SH-SY5Y (cell line): ENCODE measurements around the gene DHRS7.

Experiments used
- GATA2 ChIP-seq: IDR thresholded peaks from 2 replicates; pipeline ENCODE4 v1.6.1; 2011; ENCODE audit warnings: mild to moderate bottlenecking, low read depth, low read length
- GATA3 ChIP-seq: IDR thresholded peaks from 2 replicates; pipeline ENCODE4 v1.6.1; 2011; ENCODE audit warnings: low read depth, mild to moderate bottlenecking, low read length, moderate library complexity

DNA sequence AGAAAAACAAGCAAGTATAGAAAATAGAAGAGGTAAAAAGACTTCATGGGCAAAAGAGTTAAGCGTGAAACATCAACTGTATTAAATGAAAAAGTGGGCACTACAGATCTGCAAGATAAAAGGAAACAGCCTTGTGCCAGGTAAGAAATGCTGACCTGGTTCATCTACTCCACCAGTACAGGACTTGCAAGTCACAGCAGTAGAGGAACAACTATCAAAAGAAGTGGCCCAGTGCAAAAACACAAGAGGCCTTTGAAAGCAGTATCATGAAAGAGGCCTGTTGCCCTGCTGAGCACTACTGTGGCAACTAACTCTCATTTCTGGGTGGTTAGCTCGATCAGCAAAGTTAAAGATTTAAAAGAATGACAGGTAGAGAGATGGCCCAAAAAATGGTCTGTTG lies 10.5 kb downstream of the DHRS7 start:
- no peak for TF ChIP-seq GATA3
- TF ChIP-seq GATA2: no peak
